HG03108 (cell line): ENCODE data around the gene GRK1.

Experiments
- ATAC-seq: cut with Tn5 transposase; IDR thresholded peaks from one replicate; pipeline ENCODE4 v1.9.1; 2021; ENCODE audit warnings: moderate library complexity; ENCODE audit not compliant: unreplicated experiment

GRK1 gene

DNA sequence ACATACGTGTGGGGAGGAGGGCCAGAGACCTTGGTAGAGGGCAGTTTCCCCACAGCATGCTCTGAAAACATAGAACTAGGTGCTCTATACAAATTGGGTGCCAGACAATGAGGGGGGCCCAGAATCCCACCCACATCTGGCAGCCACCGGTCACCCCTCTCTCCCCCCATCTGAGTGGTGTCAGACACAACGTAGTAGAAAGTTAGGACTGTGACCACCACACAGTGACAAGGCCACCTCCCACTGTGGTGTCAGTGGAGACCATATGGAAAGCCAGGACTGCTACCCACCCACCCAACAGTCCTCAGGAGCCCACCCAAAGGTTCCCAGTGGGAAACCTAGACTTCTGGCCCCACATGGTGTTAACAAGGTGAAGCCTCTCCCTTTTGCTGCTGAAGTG lies 7.0 kb upstream of the GRK1 start:
- no peak for ATAC-seq

DNA sequence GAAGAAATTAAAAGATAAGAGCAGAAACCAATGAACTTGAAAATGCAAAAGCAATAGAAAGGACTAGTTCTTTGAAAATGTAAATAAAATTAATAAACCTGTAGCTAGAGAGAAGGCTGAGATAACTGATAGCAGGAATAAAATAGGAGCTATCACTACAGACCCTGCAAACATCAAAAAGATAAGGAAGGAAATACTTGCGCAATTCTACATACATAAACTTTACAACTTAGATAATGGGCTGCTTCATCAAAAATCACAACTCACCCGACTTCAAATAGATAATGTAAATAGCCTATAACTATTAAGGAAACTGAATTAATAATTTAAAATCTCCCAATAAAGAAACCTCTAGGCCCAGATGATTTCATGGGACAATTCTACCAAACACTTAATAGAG lies 5.5 kb upstream of the GRK1 start:
- ATAC-seq: no peak

GRCh38 chr13:113663934-113664333 lies 3.1 kb upstream of the GRK1 start:
- no peak for ATAC-seq

GRCh38 chr13:113664751-113665596 lies 2.0 kb upstream of the GRK1 start:
- ATAC-seq: no peak

DNA sequence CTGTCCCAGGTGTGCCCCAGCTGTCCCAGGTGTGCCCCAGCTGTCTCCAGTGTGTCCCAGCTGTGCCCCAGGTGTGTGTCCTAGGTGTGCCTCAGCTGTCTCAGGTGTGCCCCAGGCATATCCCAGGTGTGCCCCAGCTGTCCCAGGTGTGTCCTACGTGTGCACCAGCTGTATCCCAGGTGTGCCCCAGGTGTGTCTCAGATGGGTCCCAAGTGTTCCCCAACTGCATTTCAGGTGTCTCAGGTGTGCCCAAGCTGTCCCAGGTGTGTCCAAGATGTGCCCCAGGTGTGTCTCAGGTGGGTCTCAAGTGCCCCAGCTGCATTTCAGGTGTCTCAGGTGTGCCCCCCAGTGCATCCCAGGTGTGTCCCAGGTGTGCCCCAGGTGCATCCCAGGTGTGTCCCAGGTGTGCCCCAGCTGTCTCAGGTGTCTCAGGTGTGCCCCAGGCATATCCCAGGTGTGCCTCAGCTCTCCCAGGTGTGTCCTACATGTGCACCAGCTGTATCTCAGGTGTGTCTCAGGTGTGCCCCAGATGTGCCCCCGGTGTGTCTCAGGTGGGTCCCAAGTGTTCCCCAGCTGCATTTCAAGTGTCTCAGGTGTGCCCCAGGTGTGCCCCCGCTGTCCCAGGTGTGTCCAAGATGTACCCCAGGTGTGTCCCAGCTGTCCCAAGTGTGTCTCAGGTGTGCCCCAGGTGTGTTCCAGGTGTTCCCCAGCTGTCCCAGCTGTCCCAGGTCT lies 1.3 kb upstream of the GRK1 start:
- no peak for ATAC-seq

DNA sequence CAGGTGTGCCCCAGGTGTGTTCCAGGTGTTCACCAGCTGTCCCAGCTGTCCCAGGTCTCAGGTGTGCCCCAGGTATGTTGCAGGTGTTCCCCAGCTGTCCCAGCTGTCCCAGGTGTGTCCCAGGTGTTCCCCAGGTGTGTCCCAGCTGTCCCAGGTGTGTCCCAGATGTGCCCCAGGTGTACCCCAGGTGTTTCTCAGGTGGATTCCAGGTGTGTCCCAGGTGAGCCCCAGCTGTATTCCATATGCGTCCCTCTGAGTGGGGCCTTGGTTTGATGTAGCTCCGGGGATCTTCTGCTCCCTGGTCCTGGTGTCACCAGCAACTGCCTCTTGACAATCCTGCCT lies 719 bp upstream of the GRK1 start:
- ATAC-seq: no peak

GRCh38 chr13:113667771-113668490 lies 912 bp downstream of the GRK1 start:
- no peak for ATAC-seq

DNA sequence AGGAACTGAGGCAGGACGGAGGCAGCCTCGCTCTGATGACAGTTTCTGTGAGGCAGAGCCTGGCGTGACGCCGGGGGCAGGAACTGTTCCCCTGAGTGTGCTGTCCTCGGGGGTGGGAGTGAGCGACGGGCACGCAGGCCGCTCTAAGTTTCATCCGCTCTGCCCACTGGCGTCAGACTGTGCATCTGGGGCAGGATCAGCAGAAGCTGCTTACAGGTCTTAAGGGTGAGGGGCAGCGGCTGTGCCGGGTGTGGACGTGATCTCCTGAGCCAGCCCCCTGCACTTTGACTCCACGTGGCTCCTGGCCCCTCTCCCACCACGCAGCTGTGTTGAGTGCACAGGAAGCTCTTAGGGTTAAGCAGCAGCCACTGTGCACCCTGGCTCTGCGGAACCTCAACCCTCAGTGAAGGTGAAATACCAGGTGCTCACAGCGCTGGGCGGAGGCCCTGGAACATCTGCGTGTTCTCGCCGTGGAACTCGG lies 1.5 kb downstream of the GRK1 start:
- no peak for ATAC-seq

- ATAC-seq: no peak
Observed at GRCh38 chr13:113669231-113669754, 2.3 kb downstream of the GRK1 start.

DNA sequence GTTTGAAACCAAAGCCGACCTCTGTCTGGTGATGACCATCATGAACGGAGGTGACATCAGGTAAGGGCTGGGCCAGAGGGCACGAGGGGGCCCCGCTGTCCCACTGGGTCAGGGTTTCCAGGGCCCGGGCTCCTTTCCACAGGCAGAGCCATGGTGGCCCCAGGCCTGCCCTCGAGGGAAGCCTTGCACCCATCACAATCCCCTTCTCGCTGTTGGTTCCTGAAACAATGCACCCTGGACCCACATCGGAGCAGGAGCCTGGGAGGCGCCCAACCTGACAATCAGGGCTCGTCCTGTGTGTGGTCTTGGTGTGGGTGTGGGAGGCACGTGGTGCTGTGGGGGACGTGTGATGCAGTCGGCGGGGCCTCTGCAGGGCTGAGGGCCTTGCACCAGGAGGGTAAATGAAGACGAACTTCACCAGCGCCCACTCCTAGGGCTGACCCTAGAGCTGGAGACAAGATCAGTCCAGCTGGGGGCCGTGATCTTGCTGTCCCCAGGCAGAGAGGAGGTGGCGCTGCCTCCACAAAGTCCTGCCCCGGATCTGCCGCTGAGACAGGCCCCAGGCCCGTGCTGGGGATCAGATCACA lies 2.8 kb downstream of the GRK1 start:
- no peak for ATAC-seq

DNA sequence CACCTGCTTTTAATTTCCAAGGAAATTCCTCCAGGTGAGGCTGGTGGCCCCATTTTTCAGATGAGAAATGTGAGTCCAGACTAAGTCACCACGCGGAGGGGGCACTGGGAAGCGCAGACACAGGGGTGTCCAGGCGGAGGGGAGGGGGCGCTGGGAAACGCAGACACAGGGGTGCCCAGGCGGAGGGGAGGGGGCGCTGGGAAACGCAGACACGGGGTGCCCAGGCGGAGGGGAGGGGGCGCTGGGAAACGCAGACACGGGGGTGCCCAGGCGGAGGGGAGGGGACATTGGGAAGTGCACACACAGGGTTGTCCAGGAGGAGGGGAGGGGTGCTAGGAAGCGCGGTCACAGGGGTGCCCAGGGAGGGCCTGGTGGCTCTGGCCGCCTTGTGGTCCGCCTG lies 3.5 kb downstream of the GRK1 start:
- no peak for ATAC-seq

DNA sequence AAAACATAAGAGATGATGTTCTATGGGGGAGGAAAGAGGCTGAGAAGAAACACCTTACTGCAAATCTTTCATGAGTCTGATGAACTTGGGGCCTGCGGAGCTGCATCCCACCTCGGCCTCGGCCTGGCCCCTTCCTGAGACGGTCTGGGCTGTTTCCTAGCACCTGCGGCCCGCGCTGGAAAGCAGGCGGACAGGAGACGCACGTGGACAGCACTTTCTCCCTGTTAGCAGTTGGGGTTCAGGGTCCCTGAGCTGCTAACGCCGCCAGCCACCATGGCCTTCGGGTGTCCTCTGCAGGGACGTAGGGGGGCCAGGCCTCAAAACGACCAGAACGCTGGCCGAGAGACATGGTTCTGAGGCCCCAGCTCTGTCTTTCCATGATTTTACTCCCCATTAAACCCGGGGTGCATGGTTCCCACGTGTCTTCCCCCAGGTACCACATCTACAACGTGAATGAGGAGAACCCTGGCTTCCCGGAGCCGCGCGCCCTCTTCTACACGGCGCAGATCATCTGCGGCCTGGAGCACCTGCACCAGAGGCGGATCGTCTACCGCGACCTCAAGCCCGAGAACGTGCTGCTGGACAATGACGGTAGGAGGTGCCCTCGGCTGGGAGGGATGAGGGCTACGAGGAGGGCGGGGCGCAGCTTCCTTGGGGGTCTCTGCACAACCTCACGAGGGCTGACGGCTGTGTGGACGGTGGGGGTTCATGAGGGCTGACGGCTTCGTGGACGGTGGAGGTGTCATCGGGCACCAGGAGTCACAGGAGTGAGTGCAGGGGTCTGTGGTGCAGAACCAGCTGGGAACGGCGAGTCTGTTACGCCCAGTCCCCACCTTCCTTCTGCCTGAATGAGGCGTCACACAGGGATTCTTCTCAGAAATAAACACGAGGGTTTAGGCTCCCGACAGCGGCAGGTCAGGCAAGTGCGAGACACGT lies 4.3 kb downstream of the GRK1 start:
- no peak for ATAC-seq

GRCh38 chr13:113672002-113672651 lies 5.1 kb downstream of the GRK1 start:
- no peak for ATAC-seq

DNA sequence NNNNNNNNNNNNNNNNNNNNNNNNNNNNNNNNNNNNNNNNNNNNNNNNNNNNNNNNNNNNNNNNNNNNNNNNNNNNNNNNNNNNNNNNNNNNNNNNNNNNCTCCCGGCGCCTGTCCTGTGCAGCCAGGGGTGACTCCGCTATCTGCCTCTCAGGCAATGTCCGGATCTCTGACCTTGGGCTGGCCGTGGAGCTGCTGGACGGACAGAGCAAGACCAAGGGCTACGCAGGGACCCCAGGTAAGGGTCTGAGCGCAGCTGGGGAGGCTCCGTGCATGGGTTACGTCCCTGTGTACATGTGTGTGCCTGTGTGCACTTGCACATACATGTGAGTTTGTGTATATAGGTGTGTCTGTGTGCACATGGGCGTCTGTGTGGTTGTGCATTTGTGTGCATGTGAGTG lies 55.9 kb downstream of the GRK1 start:
- ATAC-seq: no peak

GRCh38 chr13:113723410-113724015 lies 56.5 kb downstream of the GRK1 start:
- ATAC-seq: no peak

- no peak for ATAC-seq
Observed at GRCh38 chr13:113724016-113724758, 57.2 kb downstream of the GRK1 start.

- peak; percentile 78 for ATAC-seq
Observed at GRCh38 chr13:113724780-113725315, 57.8 kb downstream of the GRK1 start.
